ENCODE results near the gene SHISA5. TPM values are rescaled to one million over a fixed set of nuclear protein-coding genes. Genes with fewer than 3 reads are reported as not detected.

Gene SHISA5
- total and polyA plus RNA-seq, 10 of the 15 experiments (the other 5 are each of a cell fraction or from before 2014, with no cell fraction given): 17.1 to 148 (median 67.3) TPM

GRCh38 chr3:48514431-48515227 lies 10.7 kb upstream of the SHISA5 start:
- ATAC-seq (peak; percentile 57), FAIRE-seq (peak; percentile 52), DNase-seq (ENCODE audit: low read depth, low spot score) (no peak)
- BruUV-seq (replicated peaks): no TSS peak
- Histone ChIP-seq H3K27me3 (replicated peaks in 1 of 2; ENCODE audit: control insufficient read depth in 2 of 2, insufficient read depth in 2 of 2, low read length in 1 of 2) (no peaks in the 10 kb centered on the region), H2AFZ (ENCODE audit: control insufficient read depth, low read depth, low read length) (no peak overlapping the region), H3K4me1 (ENCODE audit: control insufficient read depth, insufficient read depth, low read length) (peaks cover 12% of the 10 kb centered on the region), H3K27ac (ENCODE audit: control insufficient read depth, insufficient read depth) (no peak overlapping the region), H3K36me3 (ENCODE audit: control insufficient read depth in 2 of 2, insufficient read depth in 2 of 2, low read length in 1 of 2) (peaks cover 0 to 6% of the 10 kb centered on the region in 2 experiments; a peak in 3 of 4 replicates), H3K9me3 (replicated peaks; ENCODE audit: control insufficient read depth, insufficient read depth, low read length) (no peaks in the 10 kb centered on the region), H4K20me1 (ENCODE audit: control insufficient read depth, insufficient read depth) (no peaks in the 10 kb centered on the region; the same call in 1 of the 2 replicates), H3K9ac (ENCODE audit: control insufficient read depth, insufficient read depth, low read length) (no peak overlapping the region), H3K4me2 (ENCODE audit: control insufficient read depth, insufficient read depth) (no peak overlapping the region; the same call in 1 of the 2 replicates), H3K79me2 (ENCODE audit: control insufficient read depth, insufficient read depth, low read length) (no peaks in the 10 kb centered on the region), H3K4me3 (no peak overlapping the region)
- ChIA-PET CTCF (no interaction called here), RAD21 (ENCODE audit: unreplicated experiment) (interaction anchor here (0.6 to 1.0 kb wide), 2 partner anchors 42 to 122 kb away, joined by 3 read pairs; no protein-coding TSS in a partner anchor), SMC1A (ENCODE audit: uncharacterized antibody, unreplicated experiment) (interaction anchor here (0.5 to 1.7 kb wide), 3 partner anchors 17 to 78 kb away, joined by 3 read pairs; no protein-coding TSS in a partner anchor), POLR2A (interaction anchor here (0.8 kb wide), 1 partner anchor 17 kb away, joined by 4 read pairs; no protein-coding TSS in a partner anchor)
- intact Hi-C loops (cut with micrococcal nuclease; ENCODE audit: unreplicated experiment) (loop anchor here (5.0 kb wide), 1 partner anchor 33 kb away; no protein-coding TSS in a partner anchor), in situ Hi-C loops (cut with MboI) (no loop called here)
- 30% methylated on average over 8 of the region's 8 CpGs for WGBS (ENCODE audit: insufficient coverage, insufficient replicate concordance, low lambda C conversion rate, missing lambda C conversion rate)
- TF ChIP-seq HDAC2 (IDR thresholded peaks at IDR 0.05) (no peak), EP300 (IDR thresholded peaks at IDR 0.05; ENCODE audit: borderline replicate concordance in 1 of 2, control insufficient read depth in 1 of 2, low read depth in 2 of 2, low read length in 2 of 2) (no peak), TCF3 (IDR thresholded peaks at IDR 0.05; ENCODE audit: borderline replicate concordance, insufficient read depth, low read depth, low read length) (no peak), SMC3 (IDR thresholded peaks at IDR 0.05; ENCODE audit: borderline replicate concordance, low read length) (no peak), PAX5 (IDR thresholded peaks at IDR 0.05; ENCODE audit: borderline replicate concordance, low read depth, low read length) (no peak), SPI1 (IDR thresholded peaks at IDR 0.05; ENCODE audit: borderline replicate concordance, insufficient read depth, low read depth, low read length) (no peak), CEBPB (IDR thresholded peaks at IDR 0.05; ENCODE audit: borderline replicate concordance in 1 of 2, low read depth in 2 of 2, low read length in 2 of 2) (no peak), FOXK2 (IDR thresholded peaks at IDR 0.05) (no peak), PKNOX1 (IDR thresholded peaks at IDR 0.05) (peak; percentile 87), NFXL1 (IDR thresholded peaks at IDR 0.05; ENCODE audit: borderline replicate concordance) (no peak), IKZF1 (conservative IDR thresholded peaks at IDR 0.05) (no peak), EED (IDR thresholded peaks at IDR 0.05; ENCODE audit: low read depth) (no peak), CBFB (IDR thresholded peaks at IDR 0.05; ENCODE audit: low read depth) (peak; percentile 70), ESRRA (IDR thresholded peaks at IDR 0.05; ENCODE audit: low read length) (no peak), SIX5 (IDR thresholded peaks at IDR 0.05; ENCODE audit: low read depth, low read length, severe bottlenecking) (no peak), ATF2 (IDR thresholded peaks at IDR 0.05; ENCODE audit: low read length) (no peak), POU2F2 (IDR thresholded peaks at IDR 0.05; ENCODE audit: borderline replicate concordance, low read depth, low read length) (no peak), MAX (IDR thresholded peaks at IDR 0.05; ENCODE audit: low read depth, low read length) (no peak), MXI1 (IDR thresholded peaks at IDR 0.05; ENCODE audit: low read depth, low read length) (no peak)
- TF ChIP-seq, protein P1, sequence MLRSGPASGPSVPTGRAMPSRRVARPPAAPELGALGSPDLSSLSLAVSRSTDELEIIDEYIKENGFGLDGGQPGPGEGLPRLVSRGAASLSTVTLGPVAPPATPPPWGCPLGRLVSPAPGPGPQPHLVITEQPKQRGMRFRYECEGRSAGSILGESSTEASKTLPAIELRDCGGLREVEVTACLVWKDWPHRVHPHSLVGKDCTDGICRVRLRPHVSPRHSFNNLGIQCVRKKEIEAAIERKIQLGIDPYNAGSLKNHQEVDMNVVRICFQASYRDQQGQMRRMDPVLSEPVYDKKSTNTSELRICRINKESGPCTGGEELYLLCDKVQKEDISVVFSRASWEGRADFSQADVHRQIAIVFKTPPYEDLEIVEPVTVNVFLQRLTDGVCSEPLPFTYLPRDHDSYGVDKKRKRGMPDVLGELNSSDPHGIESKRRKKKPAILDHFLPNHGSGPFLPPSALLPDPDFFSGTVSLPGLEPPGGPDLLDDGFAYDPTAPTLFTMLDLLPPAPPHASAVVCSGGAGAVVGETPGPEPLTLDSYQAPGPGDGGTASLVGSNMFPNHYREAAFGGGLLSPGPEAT (IDR thresholded peaks at IDR 0.05; ENCODE audit: low read depth): no peak
